G401.6 (cell line): Measurements from ENCODE around the gene SHANK3.
"Not testable (repeated sequence)": the region's sequence is repeated elsewhere in the genome, so short reads cannot be mapped to it uniquely, and the experiment has no call there.

ENCODE experiments used
- FAIRE-seq: peaks from 2 replicates; lab custom pipeline; 2012; peaks lifted over from hg19 to GRCh38; lab: Jason Lieb, UNC

Gene SHANK3

GRCh38 chr22:50654664-50655063 is 18.0 kb upstream of the SHANK3 start:
- not testable (repeated sequence) for FAIRE-seq

GRCh38 chr22:50656122-50657070 is 16.2 kb upstream of the SHANK3 start:
- FAIRE-seq: no peak

- FAIRE-seq: no peak
These were observed 14.7 kb upstream of the SHANK3 start for GRCh38 chr22:50657925-50658324.

- not testable (repeated sequence) for FAIRE-seq
These were observed 12.9 kb upstream of the SHANK3 start for GRCh38 chr22:50659711-50660110.

- no peak for FAIRE-seq
These were observed 12.3 kb upstream of the SHANK3 start for GRCh38 chr22:50660306-50660705.

GRCh38 chr22:50665212-50665611 is 7.4 kb upstream of the SHANK3 start:
- no peak for FAIRE-seq

- no peak for FAIRE-seq
These were observed 6.9 kb upstream of the SHANK3 start for GRCh38 chr22:50665738-50666137.

GRCh38 chr22:50670513-50670912 is 2.1 kb upstream of the SHANK3 start:
- no peak for FAIRE-seq

GRCh38 chr22:50670914-50671538 is 1.6 kb upstream of the SHANK3 start:
- FAIRE-seq: no peak

GRCh38 chr22:50671641-50672040 is 982 bp upstream of the SHANK3 start:
- no peak for FAIRE-seq

- no peak for FAIRE-seq
These were observed 582 bp upstream of the SHANK3 start for GRCh38 chr22:50672041-50672440.

- FAIRE-seq: no peak
These were observed 857 bp downstream of the SHANK3 start for GRCh38 chr22:50673231-50674129.

- FAIRE-seq: no peak
These were observed 1.5 kb downstream of the SHANK3 start for GRCh38 chr22:50674130-50674500.

GRCh38 chr22:50674606-50675552 is 2.3 kb downstream of the SHANK3 start:
- FAIRE-seq: no peak

GRCh38 chr22:50675553-50676179 is 3.0 kb downstream of the SHANK3 start:
- no peak for FAIRE-seq

- no peak for FAIRE-seq
These were observed 3.6 kb downstream of the SHANK3 start for GRCh38 chr22:50676180-50676636.

GRCh38 chr22:50676661-50677492 is 4.3 kb downstream of the SHANK3 start:
- no peak for FAIRE-seq

GRCh38 chr22:50677493-50678217 is 5.0 kb downstream of the SHANK3 start:
- no peak for FAIRE-seq

GRCh38 chr22:50678218-50678650 is 5.6 kb downstream of the SHANK3 start:
- FAIRE-seq: no peak
